Fibroblast of pulmonary artery (primary cell): ENCODE measurements around the gene ASPA.
"Not testable (repeated sequence)": the region's sequence is repeated elsewhere in the genome, so short reads cannot be mapped to it uniquely, and the experiment has no call there.

ENCODE experiments used
- DNase-seq: peaks from one replicate; pipeline ENCODE4 v3.0.0-alpha.2; 2010; ENCODE audit warnings: low read depth
- H3K4me3 ChIP-seq: replicated peaks from 2 replicates; pipeline ENCODE4 v1.5.1; 2011; ENCODE audit warnings: low read depth, mild to moderate bottlenecking, control low read depth, low read length, moderate library complexity
- TF ChIP-seq, protein P1 (sequence below): IDR thresholded peaks from 2 replicates; pipeline ENCODE4 v1.5.1; 2011; ENCODE audit warnings: mild to moderate bottlenecking, control low read depth, low read length, inconsistent platforms; ENCODE audit errors: missing control alignments

The ASPA gene

DNA sequence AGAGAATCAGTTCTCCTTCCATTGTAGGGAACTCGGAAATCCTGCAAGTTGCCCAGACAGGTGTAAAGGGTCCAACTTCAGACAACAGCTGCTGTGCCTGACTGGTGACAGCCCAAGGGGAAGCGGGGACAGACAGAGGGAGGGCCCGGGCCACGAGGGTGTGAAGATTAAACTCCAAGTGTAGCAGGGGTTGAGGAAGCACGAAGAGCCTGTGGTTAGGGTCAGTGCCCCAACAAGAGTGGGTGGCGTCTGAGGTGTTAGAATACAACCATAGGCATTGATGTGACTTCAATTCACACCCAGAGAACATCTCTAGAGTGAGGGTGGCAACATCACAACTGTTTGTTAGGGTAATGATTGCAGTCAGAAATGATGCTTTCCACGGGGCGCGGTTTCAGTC lies 39.1 kb downstream of the ASPA start:
- TF ChIP-seq, protein P1, sequence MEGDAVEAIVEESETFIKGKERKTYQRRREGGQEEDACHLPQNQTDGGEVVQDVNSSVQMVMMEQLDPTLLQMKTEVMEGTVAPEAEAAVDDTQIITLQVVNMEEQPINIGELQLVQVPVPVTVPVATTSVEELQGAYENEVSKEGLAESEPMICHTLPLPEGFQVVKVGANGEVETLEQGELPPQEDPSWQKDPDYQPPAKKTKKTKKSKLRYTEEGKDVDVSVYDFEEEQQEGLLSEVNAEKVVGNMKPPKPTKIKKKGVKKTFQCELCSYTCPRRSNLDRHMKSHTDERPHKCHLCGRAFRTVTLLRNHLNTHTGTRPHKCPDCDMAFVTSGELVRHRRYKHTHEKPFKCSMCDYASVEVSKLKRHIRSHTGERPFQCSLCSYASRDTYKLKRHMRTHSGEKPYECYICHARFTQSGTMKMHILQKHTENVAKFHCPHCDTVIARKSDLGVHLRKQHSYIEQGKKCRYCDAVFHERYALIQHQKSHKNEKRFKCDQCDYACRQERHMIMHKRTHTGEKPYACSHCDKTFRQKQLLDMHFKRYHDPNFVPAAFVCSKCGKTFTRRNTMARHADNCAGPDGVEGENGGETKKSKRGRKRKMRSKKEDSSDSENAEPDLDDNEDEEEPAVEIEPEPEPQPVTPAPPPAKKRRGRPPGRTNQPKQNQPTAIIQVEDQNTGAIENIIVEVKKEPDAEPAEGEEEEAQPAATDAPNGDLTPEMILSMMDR, result no peak
- no peak overlapping the region for H3K4me3 ChIP-seq
- DNase-seq, result no peak

DNA sequence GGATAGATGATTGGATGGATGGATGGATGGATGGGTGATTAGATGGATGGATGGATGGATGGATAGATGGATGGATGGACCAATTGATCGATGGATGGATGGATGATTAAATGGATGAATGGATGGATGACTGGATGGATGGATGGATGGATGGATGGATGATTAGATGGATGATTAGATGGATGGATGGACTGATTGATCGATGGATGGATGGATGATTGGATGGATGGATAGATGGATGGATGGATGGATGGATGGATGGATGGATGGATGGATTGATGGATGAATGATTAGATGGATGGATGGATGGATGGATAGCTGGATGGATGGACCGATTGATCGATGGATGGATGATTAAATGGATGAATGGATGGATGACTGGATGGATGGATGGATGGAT lies 43.7 kb downstream of the ASPA start:
- not testable (repeated sequence) for H3K4me3 ChIP-seq, DNase-seq

DNA sequence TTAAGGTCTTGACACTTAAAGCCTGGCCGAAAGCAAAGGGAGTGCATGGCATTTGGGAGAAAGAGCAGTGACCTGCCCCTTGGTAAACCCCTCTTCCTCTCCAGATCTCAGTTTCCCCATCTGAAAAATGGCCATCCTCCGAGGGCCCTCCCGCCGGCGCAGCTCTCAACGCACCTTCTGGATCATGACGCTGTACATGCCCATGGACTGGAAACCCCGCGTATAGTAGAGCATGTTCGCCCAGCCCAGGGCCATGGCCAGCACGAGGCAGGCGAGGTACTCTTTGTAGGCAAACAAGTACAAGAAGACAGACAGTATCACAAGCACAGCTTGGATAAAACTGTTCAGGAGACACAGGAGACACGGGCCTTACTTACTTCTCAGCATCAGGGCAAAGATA lies 48.2 kb downstream of the ASPA start:
- DNase-seq, result no peak
- TF ChIP-seq, protein P1, result no peak

DNA sequence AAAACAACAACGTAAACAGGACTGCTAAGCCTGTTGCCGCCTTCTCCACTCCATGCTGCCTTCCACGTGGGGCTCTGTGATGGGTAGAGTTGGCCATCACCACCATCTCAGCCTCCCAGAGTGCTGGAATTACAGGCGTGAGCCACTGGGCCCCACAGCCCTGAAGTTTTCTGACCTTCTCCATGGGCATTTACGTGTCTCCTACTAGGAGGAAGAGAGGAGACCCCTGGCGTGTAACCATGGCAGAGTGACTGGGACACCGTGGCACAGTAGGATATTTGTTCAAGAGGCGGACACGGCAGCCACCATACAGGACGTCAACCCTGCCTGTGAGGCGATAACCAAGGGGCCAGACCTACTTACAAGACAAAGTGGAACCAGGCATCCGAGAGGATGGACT lies 50.7 kb downstream of the ASPA start:
- TF ChIP-seq, protein P1, result no peak
- no peak overlapping the region for H3K4me3 ChIP-seq
- DNase-seq, result no peak

More for the DNA sequence above, 48.2 kb downstream of the ASPA start:
- no peak overlapping the region for H3K4me3 ChIP-seq

DNA sequence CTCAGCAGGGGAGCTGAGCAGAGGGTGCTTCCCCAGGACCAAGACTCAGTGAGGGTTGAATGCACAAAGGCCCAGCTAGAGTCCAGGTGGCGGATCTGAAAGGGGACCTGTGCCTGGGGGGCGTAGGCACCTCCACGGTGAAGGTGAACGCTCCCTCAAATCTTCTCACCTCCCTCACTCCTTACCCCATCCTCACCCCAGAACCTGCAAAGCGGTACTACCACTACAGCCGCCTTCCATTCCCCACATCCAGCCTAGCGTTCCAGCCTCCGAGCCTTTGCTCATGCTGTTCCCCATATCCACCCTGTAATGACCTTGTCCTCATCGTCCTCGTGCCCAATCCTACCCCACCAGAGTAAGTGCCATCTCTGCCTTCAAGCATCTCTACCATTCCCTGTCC lies 51.2 kb downstream of the ASPA start:
- no peak for DNase-seq
- TF ChIP-seq, protein P1, result no peak
- H3K4me3 ChIP-seq, result no peak overlapping the region

DNA sequence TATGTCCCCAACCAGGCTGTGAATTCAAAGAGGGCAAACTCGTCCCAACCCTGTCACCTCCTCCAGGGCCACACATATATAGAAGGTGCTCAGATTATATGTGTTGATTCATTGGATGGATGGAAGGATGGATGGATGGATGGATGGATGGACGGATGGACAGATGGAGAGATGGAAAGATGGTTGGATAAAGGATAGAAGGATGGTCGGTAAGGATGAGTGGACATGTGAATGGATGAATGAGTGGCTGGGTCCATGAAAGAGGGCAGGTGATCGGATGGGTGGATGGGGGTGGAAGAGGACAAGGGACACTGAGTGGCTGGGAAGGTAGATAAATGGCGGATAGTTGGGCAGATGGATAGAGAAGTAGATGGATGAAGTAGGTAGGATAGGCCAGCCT lies 51.7 kb downstream of the ASPA start:
- DNase-seq, result no peak
- TF ChIP-seq, protein P1, result no peak
- H3K4me3 ChIP-seq, result no peak overlapping the region

DNA sequence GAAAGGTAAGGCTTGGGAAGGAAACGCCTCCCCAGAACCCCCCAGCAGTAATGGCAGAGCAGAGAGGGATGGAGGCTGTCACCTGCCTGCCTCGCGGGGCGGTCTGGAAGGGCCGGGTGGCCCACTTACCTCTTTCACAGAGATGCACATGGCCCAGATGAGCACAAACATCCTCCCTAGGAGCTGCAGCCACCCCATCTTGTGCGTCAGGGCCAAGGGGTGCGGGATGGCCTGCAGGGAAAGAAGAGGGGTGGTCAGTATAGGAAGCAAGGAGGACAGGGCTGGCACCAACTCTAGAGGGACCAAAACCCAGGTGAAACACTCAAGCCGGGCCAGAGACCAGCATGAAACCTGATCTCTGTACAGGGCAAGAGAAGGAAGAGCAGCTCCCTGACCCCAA lies 52.1 kb downstream of the ASPA start:
- TF ChIP-seq, protein P1, result no peak
- DNase-seq, result no peak
- H3K4me3 ChIP-seq, result no peak overlapping the region
